Myocyte (in vitro differentiated cells): Measurements from ENCODE around the gene OSCAR. TPM values are rescaled to one million over a fixed set of nuclear protein-coding genes. Genes with fewer than 3 reads are reported as not detected.

Source experiments
- DNase-seq: peaks from one replicate; pipeline ENCODE4 v3.0.0-alpha.2; 2012; ENCODE audit warnings: low read depth
- total RNA-seq: library from RNA; depleted of rRNA; stranded (reverse); fragments of >200 nt; gene quantifications from 2 replicates; pipeline ENCODE4 v1.2.3, GENCODE V29; 2014

OSCAR gene
- total RNA-seq, 1 donor from 2014 or later: not detected

- DNase-seq: no peak
Observed at GRCh38 chr19:54095136-54095858, 5.3 kb downstream of the OSCAR start.

- no peak for DNase-seq
Observed at GRCh38 chr19:54094426-54095000, 6.1 kb downstream of the OSCAR start.

GRCh38 chr19:54084410-54084809 lies 16.2 kb downstream of the OSCAR start:
- DNase-seq: no peak

GRCh38 chr19:54081032-54081431 lies 19.6 kb downstream of the OSCAR start, which contains the start of gene TARM1:
Gene TARM1 (minus strand): TSS chr19:54081365. CDS start chr19:54081340, 25 bp downstream.
- no peak for DNase-seq

GRCh38 chr19:54077334-54077733 lies 23.3 kb downstream of the OSCAR start:
- DNase-seq: no peak

- no peak for DNase-seq
Observed at GRCh38 chr19:54074851-54075250, 25.8 kb downstream of the OSCAR start.

GRCh38 chr19:54073829-54074228 lies 26.8 kb downstream of the OSCAR start:
- DNase-seq: no peak

GRCh38 chr19:54069470-54069869 lies 31.1 kb downstream of the OSCAR start:
- no peak for DNase-seq

GRCh38 chr19:54063350-54064116 lies 37.1 kb downstream of the OSCAR start, which contains the start of gene VSTM1:
Gene VSTM1 (minus strand): TSS chr19:54063897. CDS start chr19:54063777, 120 bp downstream.
- DNase-seq: no peak

- DNase-seq: no peak
Observed at GRCh38 chr19:54062643-54063042, 38.0 kb downstream of the OSCAR start.

- no peak for DNase-seq
Observed at GRCh38 chr19:54047616-54048015, 53.0 kb downstream of the OSCAR start.

- no peak for DNase-seq
Observed at GRCh38 chr19:54045771-54046170, 54.8 kb downstream of the OSCAR start.

Other genes starting within 250 kb of the OSCAR start
- 43.9 and 78.9 TPM in 2 replicates for gene MYADM, start 232.9 kb downstream of the OSCAR start, total RNA-seq
- not detected in 2 replicates for gene PRKCG, start 218.6 kb downstream of the OSCAR start, total RNA-seq
- not detected in 2 replicates for gene CACNG7, start 191.5 kb downstream of the OSCAR start, total RNA-seq
- gene CACNG8, start 137.9 kb downstream of the OSCAR start, total RNA-seq: 0.03 TPM in 1 of 2 replicates, not detected in the other
- 22.8 and 30.8 TPM in 2 replicates for gene CACNG6, start 109.2 kb downstream of the OSCAR start, total RNA-seq
- gene VSTM1, start 36.9 kb downstream of the OSCAR start, total RNA-seq: not detected in 2 replicates
- gene TARM1, start 19.4 kb downstream of the OSCAR start, total RNA-seq: not detected in 2 replicates
- 51.3 and 53.7 TPM in 2 replicates for gene NDUFA3, start 2.1 kb upstream of the OSCAR start, total RNA-seq
- 13.0 and 17.8 TPM in 2 replicates for gene TFPT, start 14.9 kb upstream of the OSCAR start, total RNA-seq
- 48.0 and 59.0 TPM in 2 replicates for gene PRPF31, start 15.0 kb upstream of the OSCAR start, total RNA-seq
- 17.0 and 17.2 TPM in 2 replicates for gene CNOT3, start 37.0 kb upstream of the OSCAR start, total RNA-seq
- gene LENG1, start 58.9 kb upstream of the OSCAR start, total RNA-seq: 8.7 and 9.3 TPM in 2 replicates
- 0.86 and 4.2 TPM in 2 replicates for gene TMC4, start 72.4 kb upstream of the OSCAR start, total RNA-seq
- 48.5 and 59.6 TPM in 2 replicates for gene MBOAT7, start 88.8 kb upstream of the OSCAR start, total RNA-seq
- gene TSEN34, start 90.5 kb upstream of the OSCAR start, total RNA-seq: 95.1 and 104 TPM in 2 replicates
- 937 and 1,223 TPM in 2 replicates for gene RPS9, start 100.1 kb upstream of the OSCAR start, total RNA-seq
- gene LILRB3, start 122.2 kb upstream of the OSCAR start, total RNA-seq: not detected in 2 replicates
- not detected in 2 replicates for gene LILRA6, start 142.0 kb upstream of the OSCAR start, total RNA-seq
- gene LILRB5, start 156.5 kb upstream of the OSCAR start, total RNA-seq: not detected in 2 replicates
- not detected in 2 replicates for gene LILRB2, start 180.3 kb upstream of the OSCAR start, total RNA-seq
- not detected in 2 replicates for gene LILRA5, start 212.4 kb upstream of the OSCAR start, total RNA-seq
- gene LILRA4, start 238.4 kb upstream of the OSCAR start, total RNA-seq: not detected in 2 replicates